GM18861 (cell line): ENCODE results near the gene TEKT5.
"Not testable (repeated sequence)": the region's sequence is repeated elsewhere in the genome, so short reads cannot be mapped to it uniquely, and the experiment has no call there.

Experiments used
- ATAC-seq: cut with Tn5 transposase; IDR thresholded peaks from one replicate; pipeline ENCODE4 v1.9.1; 2021; ENCODE audit not compliant: unreplicated experiment

Gene TEKT5

DNA sequence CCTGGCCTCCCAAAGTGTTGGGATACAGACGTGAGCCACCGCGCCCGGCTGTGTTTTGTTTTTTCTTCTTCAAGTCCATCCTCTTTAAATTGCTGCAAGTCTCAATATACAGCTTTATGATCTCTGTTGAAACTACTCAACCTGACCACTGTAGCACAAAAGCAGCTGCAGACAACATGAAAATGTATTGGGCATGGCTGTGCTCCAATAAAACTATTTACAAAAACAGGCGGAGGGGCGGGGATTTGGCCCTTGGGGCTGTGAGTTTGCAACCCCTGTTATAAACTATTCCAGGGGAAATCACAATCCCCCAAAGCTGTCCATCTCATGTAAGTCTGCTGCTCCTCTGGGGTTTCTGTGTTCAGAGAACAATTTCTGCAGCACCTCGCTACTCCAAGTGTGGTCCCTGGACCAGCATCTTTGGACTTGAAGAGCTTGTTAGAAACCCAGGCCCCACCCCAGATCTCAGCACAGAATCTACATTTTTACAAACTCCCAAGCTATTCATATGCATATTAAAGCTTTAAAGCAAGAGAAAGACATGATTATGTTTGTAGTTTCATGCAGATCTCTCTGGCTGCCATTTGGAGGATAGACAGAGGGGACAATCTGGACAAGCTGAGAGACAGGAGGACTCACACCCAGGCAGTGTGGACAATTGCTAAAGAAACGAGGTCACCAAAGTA is 33.6 kb downstream of the TEKT5 start:
- ATAC-seq, result no peak

DNA sequence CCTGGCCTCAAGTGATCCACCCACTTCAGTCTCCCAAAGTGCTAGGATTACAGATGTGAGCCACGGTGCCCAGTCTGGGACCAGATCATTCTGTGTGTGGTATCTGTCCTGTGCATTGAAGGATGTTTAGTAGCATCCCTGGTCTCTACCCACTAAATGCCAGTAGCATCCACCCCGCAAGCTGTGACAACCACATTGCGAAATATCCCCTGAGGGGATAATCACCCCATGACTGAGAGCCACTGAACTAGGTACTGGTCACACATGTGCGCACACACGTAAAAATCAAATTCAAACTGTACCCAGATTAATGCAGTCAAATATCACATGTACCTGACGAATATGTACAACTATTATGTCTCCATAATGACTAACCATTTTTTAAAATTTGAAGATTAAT is 35.8 kb downstream of the TEKT5 start:
- ATAC-seq, result no peak

DNA sequence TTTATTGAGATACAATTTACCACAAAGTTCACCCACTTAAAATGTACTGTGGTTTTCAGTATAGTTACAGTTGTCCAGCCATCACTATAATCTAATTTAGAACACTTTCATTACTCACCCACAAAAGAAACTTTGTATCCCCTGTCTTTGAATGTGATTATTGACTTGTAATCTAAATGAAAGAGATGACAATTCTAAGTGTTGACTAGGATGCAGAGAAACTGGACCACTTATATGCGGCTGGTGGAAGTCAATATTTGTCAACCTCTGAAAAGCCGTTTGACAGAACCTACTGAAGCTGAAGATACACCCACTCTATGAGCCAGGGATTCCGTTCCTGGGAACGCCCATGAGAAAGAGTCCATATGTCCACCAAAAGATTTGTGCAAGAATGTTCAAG is 36.8 kb downstream of the TEKT5 start:
- no peak for ATAC-seq

DNA sequence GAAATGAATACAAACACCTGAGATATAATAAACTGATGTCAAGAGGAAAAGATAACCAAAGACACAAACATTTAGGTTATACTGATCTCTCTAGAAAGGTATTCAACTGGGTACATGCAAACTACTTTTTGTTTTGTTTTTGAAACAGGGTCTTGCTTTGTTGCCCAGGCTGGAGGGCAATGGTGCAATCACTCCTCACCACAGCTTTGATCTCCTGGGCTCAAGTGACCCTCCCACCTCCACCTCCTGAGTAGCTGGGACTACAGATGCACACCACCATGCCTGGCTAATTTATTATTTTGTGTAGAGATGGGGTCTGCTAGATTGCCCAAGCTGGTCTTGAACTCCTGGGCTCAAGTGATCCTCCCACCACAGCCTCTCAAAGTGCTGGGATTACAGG is 38.1 kb downstream of the TEKT5 start:
- no peak for ATAC-seq

DNA sequence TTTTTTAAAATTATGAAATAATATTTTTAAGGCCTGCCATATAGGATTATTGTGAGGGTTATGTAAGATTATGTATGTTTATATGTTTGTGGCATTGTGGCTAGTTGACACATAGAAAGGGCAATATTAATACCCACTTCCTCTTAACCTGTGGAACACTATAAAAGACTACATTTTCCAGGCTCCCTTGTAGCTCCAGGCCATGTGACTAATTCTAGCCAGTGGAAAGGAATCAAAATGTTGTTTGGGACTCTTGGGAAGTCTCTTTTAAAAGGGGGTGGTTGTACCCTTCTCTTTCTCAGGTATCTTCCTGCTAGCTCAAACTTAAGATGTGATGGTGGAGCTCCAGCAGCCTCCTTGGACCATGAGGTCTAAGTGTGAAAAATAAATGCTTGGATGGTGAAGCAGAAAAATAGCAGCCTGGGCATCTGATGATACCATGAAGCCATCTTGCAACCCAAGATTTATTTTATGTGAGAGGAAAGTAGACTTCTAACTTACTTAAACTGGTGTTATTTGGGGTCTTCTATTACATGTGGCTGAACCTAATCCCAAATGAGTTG is 39.2 kb downstream of the TEKT5 start:
- no peak for ATAC-seq

DNA sequence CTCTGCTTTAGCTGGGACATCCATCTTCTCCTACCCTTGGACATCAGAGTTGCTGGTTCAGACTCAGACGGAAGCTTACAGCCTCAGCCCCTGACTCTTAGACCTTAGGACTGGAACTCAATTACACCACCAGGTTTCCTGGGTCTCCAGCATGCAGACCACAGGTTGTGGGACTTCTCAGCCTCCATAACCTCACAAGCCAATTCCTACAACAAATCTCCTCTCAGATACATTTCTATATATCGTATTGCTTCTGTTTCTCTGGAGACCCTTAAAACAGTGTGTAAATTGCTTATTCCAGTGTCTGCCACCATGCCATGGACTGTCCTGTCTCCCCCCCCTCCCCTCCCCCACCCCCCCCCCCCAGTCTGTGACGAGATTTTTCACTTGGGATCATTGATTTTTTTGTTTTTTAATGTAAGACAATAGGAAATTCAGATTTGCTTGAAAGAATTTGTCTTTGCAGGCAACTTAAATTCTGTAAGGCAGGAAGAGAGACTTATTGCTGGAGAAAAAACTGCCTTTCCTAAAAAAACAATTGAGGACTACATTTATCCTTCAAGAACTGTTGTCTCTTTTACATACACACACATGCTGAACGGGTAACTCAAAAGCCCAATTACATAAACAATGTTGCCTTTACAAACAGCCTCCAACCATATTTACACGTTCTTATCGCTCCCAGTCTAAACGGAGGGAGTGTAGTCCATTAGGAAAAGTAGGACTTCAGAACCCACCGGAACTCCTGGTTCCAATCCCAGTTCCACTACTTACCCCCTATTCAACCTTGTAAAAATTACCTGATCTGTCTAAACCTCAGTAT is 39.9 kb downstream of the TEKT5 start:
- ATAC-seq, result no peak

DNA sequence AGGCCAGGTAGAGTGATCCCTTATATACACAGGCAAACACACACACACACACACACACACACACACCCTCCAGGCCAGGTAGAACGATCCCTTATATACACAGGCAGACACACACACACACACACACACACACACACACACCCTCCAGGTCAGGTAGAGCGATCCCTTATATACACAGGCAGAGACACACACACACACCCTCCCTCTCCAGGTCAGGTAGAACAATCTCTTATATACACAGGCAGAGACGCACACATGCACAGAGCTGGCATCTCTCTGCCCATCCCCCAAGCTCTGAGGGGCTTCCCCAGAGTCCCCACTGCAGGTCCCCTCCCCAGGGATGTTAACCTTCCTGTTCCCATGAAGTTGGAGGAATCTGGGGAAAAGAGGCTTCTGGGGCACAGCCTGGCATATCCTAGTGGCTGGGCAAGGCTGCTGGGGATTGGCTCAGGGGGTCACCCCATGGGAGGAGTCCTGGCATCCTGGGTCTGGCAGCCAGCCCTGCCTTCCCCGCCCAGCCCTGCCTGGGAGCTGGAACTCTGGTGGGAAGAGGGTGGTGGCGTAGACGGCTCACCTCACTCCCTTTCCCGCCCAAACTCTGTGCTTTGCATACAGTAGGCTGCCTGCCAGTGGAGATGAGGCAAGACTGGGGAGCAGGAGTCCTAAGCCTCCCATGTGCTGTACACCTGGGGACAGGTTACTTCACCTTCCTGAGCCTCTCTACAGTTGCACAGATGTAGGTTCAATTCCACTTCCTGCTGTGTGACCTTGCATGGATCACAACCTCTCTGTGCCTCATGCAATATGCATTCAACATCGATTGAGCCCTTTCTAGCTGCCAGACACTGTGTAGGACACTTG is 41.8 kb downstream of the TEKT5 start:
- ATAC-seq, result no peak

DNA sequence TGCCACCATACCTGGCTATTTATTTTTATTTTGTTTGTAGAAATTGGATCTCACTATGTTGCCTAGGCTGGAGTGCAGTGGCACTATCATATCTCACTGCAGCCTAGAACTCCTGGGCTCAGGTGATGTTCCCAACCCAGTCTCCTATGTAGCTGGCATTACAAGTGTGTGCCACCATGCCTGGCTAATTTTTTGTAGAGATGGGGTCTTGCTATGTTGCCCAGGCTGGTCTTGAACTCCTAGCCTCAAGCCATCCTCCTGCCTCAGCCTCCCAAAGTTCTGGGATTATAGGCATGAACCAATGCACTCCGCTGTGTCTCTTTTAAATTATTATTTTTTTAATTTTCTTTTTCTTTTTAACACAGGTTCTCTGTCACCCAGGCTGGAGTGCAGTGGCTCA is 45.6 kb downstream of the TEKT5 start:
- ATAC-seq, result not testable (repeated sequence)

DNA sequence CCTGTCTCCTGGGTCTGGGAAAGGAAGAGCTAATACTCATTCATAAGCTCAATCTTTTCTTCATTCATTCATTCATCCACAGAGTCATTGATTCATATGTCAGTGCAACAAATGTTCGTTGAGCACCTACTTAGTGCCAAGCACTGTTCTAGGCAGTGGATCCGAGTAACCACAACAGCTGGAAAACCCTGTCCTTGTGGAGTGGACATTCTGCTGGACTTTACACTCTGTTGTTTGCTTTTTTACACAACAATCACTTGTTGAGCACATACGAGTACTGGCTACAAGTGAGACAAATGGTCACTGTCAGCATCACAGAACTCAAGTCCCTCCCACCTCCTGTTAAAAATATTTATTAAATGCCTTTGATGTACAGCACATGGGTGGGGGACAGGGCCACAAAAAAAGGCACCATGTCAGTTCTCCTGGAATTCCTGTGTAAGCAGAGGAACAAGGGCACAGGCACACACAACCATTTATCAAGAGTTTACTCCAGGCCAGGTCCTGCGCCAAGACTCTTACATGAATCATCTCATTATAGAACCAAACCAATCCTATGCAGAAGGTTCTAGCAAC is 46.9 kb downstream of the TEKT5 start:
- no peak for ATAC-seq

DNA sequence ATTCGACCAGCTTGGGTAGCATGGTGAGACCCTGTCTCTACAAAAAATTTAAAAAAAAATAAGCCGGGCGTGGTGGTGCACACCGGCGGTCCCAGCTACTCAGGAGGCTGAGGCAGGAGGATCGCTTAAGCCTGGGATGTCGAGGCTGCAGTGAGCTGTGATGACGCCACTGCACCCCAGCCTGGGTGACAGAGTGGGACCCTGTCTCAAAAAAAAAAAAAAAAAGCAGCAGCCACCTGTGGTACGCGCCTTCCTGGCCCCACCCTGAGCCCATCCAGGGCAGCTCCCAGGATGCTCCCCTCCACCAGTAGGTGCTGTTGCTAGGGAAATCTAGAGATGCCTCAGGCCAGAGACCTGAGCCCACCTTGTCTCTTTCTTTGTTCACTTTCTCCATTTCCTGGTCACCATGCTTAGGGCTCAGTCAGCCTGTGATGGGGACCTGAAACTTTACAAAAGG is 47.4 kb downstream of the TEKT5 start:
- ATAC-seq, result no peak

DNA sequence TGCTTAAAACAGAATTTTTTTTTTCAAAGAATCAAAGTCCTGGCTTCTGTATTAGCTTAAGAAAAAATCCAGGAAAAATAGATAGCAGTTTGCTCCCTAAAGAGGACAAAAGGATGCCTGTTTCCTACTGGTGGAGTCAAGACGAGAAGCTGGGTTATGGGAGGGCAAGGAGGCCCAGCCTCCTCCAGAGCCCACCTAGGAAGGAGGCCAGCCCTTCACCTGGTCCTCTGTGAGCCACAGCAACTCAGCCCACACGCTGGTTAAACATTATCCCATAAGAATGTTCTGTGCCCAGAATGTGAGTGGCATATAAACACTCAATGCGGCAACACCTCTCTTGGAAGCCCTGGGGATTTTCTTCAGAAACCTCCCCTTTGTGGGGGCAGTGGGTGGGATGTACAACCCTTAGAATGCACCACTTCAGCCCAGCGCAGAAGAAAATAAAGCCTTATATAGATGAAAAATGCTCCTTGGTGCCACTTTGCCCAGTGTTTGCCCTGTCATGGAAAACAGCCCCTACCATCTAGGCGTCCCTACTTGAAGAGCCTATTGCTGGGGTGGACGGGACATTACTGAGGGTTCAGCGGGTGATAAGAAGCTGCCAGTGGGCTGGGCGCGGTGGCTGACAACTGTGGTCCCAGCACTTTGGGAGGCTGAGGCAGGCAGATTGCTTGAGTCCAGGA is 48.0 kb downstream of the TEKT5 start:
- ATAC-seq, result no peak

DNA sequence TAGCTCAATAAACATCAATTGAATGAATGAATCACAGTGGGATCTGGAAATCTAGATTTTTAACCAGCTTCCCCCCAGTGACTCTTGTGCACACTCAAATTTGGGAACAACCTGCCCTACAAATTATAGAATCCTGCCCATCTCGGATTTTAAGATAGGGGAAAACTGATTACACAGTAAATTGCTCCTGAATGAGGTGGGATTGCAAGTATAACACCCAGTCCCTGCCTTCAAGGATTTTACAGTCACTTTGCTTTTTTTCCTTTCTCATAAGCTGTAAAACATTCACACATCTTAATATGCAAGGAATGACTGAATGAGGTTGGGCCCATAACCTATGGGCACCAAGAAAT is 48.5 kb downstream of the TEKT5 start:
- ATAC-seq, result no peak

DNA sequence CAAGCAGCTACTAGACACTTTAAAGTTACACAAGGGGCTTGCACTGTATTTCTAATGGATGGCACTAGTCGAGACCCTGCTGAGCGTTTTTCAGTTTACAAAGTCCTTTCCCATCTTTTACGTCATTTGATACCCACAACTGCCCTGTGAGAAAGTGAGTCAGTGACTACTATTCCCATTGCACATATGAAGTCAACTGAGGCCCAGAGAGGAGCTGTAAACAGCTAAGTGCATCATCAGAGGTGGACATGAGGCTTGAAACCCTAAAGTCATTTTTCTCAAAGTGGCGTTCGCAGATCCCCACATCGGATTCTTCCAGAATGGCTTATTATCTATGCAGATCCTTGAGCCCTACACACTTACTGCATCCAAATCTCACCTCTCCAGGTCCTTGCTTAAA is 50.6 kb downstream of the TEKT5 start:
- no peak for ATAC-seq

DNA sequence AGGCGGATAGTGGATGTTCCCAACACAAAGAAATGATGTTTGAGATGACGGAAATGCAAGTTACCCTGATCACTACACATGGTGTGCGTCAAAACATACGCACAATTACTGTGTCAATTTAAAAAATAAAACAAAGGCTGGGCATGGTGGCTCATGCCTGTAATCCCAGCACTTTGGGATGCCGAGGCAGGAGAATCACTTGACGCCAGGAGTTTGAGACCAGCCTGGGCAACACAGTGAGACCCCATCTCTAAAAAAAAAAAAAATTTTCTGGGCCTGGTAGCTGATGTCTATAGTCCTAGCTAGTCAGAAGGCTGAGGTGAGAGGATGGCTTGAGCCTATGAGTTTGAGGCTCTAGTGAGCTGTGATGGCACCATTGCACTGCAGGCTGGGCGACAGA is 51.8 kb downstream of the TEKT5 start:
- ATAC-seq, result no peak

DNA sequence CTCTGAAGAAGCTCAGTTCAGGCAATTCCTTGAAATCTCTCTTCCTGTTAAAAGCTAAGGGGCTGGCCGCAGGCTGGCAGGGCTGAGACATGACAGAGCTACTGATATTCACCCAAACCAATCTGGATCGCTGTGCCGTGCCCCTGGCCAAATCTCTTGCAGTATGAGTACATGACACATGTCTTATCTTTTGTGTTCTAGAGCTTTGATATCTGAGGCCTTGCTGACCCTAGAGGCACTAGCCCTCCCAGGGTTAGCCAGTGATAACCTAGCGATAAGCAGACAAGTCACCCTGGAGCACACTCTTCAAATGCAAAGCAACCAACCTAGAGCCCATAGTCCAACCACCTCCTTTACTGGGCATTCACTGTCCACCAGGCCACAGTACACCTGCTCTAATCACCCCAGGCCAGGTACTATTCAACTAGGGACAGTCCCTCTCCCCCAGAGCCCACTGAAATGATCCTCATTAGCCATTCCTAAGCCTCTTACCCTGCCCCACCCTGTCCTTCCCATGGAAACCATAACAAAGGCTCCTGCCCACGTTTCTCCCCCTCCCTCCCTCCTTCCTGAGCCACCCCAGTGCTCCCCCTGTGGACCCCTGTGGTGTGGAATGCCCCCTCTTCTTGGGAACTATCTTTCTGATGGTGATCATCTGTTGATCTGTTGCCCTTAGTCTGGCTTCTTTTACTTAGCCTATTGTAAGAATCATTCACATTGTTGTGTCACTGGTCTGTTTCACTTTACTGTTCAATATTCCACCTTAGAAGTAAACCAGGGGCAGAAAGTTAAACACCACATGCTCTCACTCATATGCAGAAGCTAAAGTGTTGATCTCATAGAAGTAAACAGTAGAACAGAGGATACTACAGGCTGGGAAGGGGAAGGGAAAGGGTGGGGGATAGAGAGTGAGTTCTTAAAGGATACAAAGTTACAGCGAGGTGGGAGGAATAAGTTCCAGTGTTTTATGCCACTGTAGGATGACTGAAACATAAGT is 52.5 kb downstream of the TEKT5 start:
- no peak for ATAC-seq

DNA sequence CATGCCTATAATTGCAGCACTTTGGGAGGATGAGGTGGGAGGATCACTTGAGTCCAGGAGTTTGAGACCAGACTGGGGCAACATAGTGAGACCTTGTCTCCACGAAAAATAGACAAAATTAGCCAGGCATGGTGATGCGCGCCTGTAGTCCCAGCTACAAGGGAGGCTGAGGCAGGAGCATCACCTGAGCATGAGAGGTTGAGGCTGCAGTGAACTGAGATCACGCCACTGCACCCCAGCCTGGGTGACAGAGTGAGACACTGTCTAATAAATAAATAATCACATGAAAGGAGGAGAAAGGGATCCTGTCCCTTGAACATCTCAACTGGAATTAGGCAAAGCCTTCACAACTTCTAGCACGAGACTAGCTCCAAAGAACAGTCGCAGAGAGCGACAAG is 53.2 kb downstream of the TEKT5 start:
- no peak for ATAC-seq

DNA sequence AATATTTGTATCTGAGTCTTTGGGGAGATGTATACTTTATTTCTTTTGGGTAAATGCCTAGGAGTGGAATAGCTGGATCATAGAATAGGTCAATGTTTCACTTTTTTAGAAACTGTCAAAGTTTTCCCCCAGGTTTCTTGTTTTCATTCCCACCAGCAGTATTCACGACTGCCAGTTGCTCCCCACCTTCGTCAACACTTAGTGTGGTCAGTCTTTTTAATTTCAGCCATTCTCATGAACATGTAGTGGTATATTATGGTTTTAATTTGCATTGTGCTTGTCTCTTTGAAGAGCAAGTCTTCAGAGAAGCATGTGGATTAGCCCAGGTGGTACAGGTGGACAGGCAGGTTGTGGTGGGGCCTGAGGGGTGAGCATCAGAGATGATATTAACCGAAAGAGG is 53.8 kb downstream of the TEKT5 start:
- no peak for ATAC-seq

DNA sequence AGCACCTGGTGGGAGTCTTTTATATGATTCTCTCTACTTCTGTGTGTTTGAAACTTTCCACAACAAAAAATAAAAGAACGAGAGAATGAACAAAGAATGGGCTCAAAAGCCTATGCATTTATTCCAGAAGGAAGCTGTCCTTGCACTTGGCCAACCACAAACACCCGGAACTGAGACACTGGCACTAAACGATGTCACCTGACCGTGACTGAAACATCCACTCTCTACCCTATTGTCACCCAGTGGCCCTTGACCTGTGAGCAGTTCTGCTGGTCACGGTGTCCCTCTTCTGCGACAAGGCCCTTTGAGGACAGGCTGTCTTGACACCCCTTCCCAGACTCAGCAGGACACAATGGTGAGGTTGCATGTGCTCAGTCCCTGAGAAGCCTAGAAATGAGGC is 56.6 kb downstream of the TEKT5 start:
- ATAC-seq, result no peak

DNA sequence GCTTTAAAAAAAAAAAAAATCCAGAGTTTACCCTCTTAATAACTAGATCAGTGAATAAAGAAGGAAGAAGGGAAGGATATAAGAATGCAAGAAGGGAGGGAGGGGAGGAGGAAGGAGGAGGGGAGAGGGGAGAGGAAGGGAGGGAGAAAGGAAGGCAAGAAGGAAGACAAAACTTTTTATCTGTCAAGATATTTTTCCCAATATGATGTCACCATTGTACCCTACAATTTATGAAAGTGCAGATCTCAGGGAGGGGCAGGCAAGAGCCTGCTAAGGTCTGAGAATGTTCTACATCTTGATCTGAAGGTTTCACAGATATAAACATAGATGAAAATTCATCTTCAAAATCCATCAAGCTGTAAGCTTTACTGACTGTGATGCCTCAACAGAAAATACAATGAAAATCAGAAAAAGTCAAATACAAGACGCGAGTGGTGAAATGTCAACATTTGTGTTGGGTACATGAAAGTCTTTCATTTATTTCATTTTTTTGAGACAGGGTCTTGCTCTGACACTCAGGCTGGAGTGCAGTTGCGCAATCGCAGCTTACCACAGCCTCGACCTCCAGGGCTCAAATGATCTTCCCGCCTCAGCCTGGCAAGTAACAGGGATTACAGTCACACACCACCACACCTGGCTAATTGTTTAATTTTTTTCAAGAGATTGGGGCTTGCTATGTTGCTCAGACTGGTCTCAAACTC is 57.2 kb downstream of the TEKT5 start:
- no peak for ATAC-seq
